OCI-LY1 (cell line): Measurements from ENCODE around the gene ITGB4.

Source experiments
- H2AFZ ChIP-seq: fragments of 200-600 bp; sonication (generic), shearing (Covaris generic); 2 replicates; pipeline ENCODE4 v1.6.0; 2014; ENCODE audit warnings: antibody characterized with exemption, mild to moderate bottlenecking, low read length
- H3F3A ChIP-seq: fragments of 200-600 bp; sonication (generic), shearing (Covaris generic); 2 replicates; pipeline ENCODE4 v1.6.0; 2014; ENCODE audit warnings: mild to moderate bottlenecking, antibody characterized with exemption, low read length, moderate library complexity; ENCODE audit not compliant: insufficient read depth
- H3K27ac ChIP-seq: fragments of 200-600 bp; sonication (generic); 2 replicates; pipeline ENCODE4 v1.5.1; 2014; ENCODE audit warnings: low read length, mixed run types, mild to moderate bottlenecking, low read depth; ENCODE audit not compliant: poor library complexity, severe bottlenecking
- H3K27me3 ChIP-seq: fragments of 200-600 bp; sonication (generic); 2 replicates; pipeline ENCODE4 v1.6.0; 2014; ENCODE audit warnings: antibody characterized with exemption, mild to moderate bottlenecking, low read length, moderate library complexity; ENCODE audit not compliant: insufficient read depth
- H3K36me3 ChIP-seq: fragments of 200-600 bp; sonication (generic); 2 replicates; pipeline ENCODE4 v1.6.1; 2014; ENCODE audit warnings: mild to moderate bottlenecking, antibody characterized with exemption, low read length, moderate library complexity, mixed read lengths; ENCODE audit not compliant: insufficient read depth
- H3K4me1 ChIP-seq: fragments of 200-600 bp; sonication (generic); 2 replicates; pipeline ENCODE4 v1.5.1; 2014; ENCODE audit warnings: mild to moderate bottlenecking, low read length, moderate library complexity; ENCODE audit not compliant: insufficient read depth, severe bottlenecking
- H3K4me2 ChIP-seq: fragments of 200-600 bp; sonication (generic), shearing (Covaris generic); 2 replicates; pipeline ENCODE4 v1.6.1; 2014; ENCODE audit warnings: low read length
- H3K4me3 ChIP-seq: fragments of 200-600 bp; sonication (generic); 2 replicates; pipeline ENCODE4 v1.5.1; 2014; ENCODE audit warnings: low read length, low read depth, mild to moderate bottlenecking, mixed read lengths; ENCODE audit not compliant: poor library complexity, severe bottlenecking
- H3K79me2 ChIP-seq: fragments of 200-600 bp; shearing (Covaris generic); 2 replicates; pipeline ENCODE4 v1.6.1; 2016; ENCODE audit warnings: mixed run types, low read length, mixed read lengths; ENCODE audit not compliant: insufficient read depth
- H3K9ac ChIP-seq: fragments of 200-600 bp; sonication (generic), shearing (Covaris generic); 2 replicates; pipeline ENCODE4 v1.6.1; 2014; ENCODE audit warnings: mild to moderate bottlenecking, low read length, mixed read lengths
- H3K9me2 ChIP-seq: fragments of 200-600 bp; sonication (generic), shearing (Covaris generic); 2 replicates; pipeline ENCODE4 v1.6.1; 2014; ENCODE audit warnings: low read depth, mild to moderate bottlenecking, low read length, mixed read lengths
- H3K9me3 ChIP-seq: fragments of 200-600 bp; shearing (Covaris generic); 2 replicates; pipeline ENCODE4 v1.6.1; 2014; ENCODE audit warnings: low read length, mixed read lengths
- H4K20me1 ChIP-seq: fragments of 200-600 bp; sonication (generic), shearing (Covaris generic); 2 replicates; pipeline ENCODE4 v1.6.0; 2016; ENCODE audit warnings: mild to moderate bottlenecking, low read length; ENCODE audit not compliant: insufficient read depth
- CTCF ChIP-seq: fragments of 200-600 bp; sonication (generic), shearing (Covaris generic); IDR thresholded peaks from 2 replicates; pipeline ENCODE4 v1.5.1; 2017; ENCODE audit warnings: mild to moderate bottlenecking, antibody characterized with exemption, low read length, moderate library complexity, mixed read lengths
- EZH2 ChIP-seq: fragments of 200-600 bp; sonication (generic), shearing (Covaris generic); IDR thresholded peaks from 2 replicates; pipeline ENCODE4 v1.8.0; 2017; ENCODE audit warnings: borderline replicate concordance, mixed run types, mild to moderate bottlenecking, antibody characterized with exemption, low read length, moderate library complexity, mixed read lengths

ITGB4 gene

GRCh38 chr17:75698659-75699058 is 22.6 kb upstream of the ITGB4 start:
- H3K27me3 ChIP-seq = no peaks in the 10 kb centered on the region
- no peak overlapping the region for H2AFZ ChIP-seq
- H3K27ac ChIP-seq = no peak overlapping the region
- H3K4me3 ChIP-seq = no peak overlapping the region
- H3K4me2 ChIP-seq = no peak overlapping the region
- TF ChIP-seq CTCF (no peak), EZH2 (no peak)
- H3K4me1 ChIP-seq = no peaks in the 10 kb centered on the region
- no peaks in the 10 kb centered on the region for H4K20me1 ChIP-seq
- peaks cover 96% of the 10 kb centered on the region for H3K36me3 ChIP-seq
- H3K9me2 ChIP-seq = no peaks in the 10 kb centered on the region
- no peak overlapping the region for H3K9ac ChIP-seq
- no peaks in the 10 kb centered on the region for H3F3A ChIP-seq
- no peaks in the 10 kb centered on the region for H3K79me2 ChIP-seq
- H3K9me3 ChIP-seq = no peaks in the 10 kb centered on the region

- TF ChIP-seq EZH2 (no peak), CTCF (no peak)
- H3K9ac ChIP-seq = no peak overlapping the region
- no peak overlapping the region for H3K27ac ChIP-seq
- H3K9me2 ChIP-seq = no peaks in the 10 kb centered on the region
- H3F3A ChIP-seq = no peaks in the 10 kb centered on the region
- H3K36me3 ChIP-seq = peaks cover 94% of the 10 kb centered on the region
- no peaks in the 10 kb centered on the region for H3K27me3 ChIP-seq
- H3K4me2 ChIP-seq = no peak overlapping the region
- no peak overlapping the region for H3K4me3 ChIP-seq
- H3K79me2 ChIP-seq = no peaks in the 10 kb centered on the region
- H3K4me1 ChIP-seq = no peaks in the 10 kb centered on the region
- no peaks in the 10 kb centered on the region for H4K20me1 ChIP-seq
- H2AFZ ChIP-seq = no peak overlapping the region
- H3K9me3 ChIP-seq = no peaks in the 10 kb centered on the region
Measured at GRCh38 chr17:75701288-75701687, 20.0 kb upstream of the ITGB4 start.

GRCh38 chr17:75703191-75703590 is 18.1 kb upstream of the ITGB4 start:
- Histone ChIP-seq H3K27me3 (no peaks in the 10 kb centered on the region), H3K9ac (no peak overlapping the region), H3K27ac (no peak overlapping the region), H3K4me1 (no peaks in the 10 kb centered on the region), H3F3A (no peaks in the 10 kb centered on the region), H3K79me2 (no peaks in the 10 kb centered on the region), H2AFZ (no peak overlapping the region), H3K9me2 (no peaks in the 10 kb centered on the region), H3K9me3 (no peaks in the 10 kb centered on the region), H3K36me3 (peaks cover 96% of the 10 kb centered on the region), H3K4me2 (no peak overlapping the region), H4K20me1 (no peaks in the 10 kb centered on the region), H3K4me3 (no peak overlapping the region)
- TF ChIP-seq EZH2 (no peak), CTCF (no peak)
